GM21381 (cell line): ENCODE results near the gene SSTR5.

ENCODE experiments used
- ATAC-seq: cut with Tn5 transposase; IDR thresholded peaks from one replicate; pipeline ENCODE4 v1.9.1; 2021; ENCODE audit warnings: mild to moderate bottlenecking, moderate library complexity; ENCODE audit not compliant: unreplicated experiment

The SSTR5 gene

DNA sequence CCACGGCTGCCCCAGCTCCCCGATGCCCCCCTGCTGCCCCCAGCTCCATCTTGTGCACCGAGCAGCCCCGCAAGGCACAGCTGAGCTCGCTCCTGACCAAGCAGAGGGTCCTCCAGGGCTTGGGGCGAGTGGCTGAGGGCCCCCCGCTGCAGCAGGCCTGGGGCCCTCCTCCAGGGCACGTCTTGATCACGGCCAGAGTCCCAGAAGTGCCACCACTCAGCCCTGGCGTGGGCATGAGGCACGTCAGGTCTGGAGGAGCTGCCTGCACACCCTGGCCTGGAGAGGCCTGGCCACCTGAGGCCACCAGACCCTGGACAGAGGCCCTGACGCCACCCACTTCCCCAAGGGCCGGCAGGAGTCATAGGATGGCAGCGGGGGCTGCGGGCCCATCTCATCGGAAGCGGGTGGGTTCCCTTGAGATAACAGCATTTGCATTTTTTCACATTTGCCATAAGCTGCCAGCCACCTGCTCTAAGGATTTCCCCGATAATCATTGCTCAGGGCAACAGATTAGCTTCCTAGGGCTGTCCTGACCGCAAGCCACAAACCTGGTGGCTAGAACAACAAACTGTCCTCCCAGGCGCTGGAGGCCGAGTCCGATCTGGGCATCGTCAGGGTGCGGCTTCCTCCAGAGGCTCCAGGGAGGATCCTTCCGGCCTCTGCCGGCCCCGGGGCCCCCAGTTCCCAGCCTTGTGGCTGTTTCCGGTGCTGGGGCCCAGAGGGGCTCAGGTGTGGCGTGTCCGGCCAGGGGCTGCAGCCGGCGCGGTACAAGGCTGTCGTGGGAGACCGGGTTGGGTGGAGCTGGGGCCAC lies 47.4 kb downstream of the SSTR5 start:
- ATAC-seq: no peak

- ATAC-seq: no peak
Measured at GRCh38 chr16:1120577-1120941, 48.0 kb downstream of the SSTR5 start.

GRCh38 chr16:1121009-1121408 lies 48.5 kb downstream of the SSTR5 start:
- ATAC-seq: no peak

GRCh38 chr16:1121601-1122397 lies 49.3 kb downstream of the SSTR5 start:
- ATAC-seq: no peak

GRCh38 chr16:1122398-1122765 lies 49.8 kb downstream of the SSTR5 start:
- ATAC-seq: no peak

- ATAC-seq: no peak
Measured at GRCh38 chr16:1123525-1124230, 51.1 kb downstream of the SSTR5 start.

DNA sequence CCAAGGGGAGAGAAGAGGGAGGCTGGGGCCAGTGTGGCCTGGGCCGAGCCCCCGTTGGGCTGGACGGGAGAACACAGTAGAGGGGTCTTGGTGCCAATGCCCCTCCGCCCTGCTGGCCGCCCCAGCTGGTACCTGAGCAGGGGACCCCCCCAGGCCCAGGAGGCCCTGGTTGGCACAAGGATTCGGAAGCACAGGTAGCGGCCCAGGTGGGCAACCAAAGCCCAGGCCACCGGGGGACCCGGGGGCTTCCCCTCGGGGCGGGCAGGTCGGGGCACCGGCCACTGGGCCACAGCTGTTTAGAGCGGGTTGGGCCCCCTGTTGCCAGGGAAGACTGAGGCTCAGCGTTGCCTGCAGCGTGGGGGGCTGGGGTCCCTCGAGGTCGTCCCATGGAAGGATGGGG lies 51.7 kb downstream of the SSTR5 start:
- no peak for ATAC-seq

- ATAC-seq: no peak
Measured at GRCh38 chr16:1124795-1125194, 52.2 kb downstream of the SSTR5 start.

DNA sequence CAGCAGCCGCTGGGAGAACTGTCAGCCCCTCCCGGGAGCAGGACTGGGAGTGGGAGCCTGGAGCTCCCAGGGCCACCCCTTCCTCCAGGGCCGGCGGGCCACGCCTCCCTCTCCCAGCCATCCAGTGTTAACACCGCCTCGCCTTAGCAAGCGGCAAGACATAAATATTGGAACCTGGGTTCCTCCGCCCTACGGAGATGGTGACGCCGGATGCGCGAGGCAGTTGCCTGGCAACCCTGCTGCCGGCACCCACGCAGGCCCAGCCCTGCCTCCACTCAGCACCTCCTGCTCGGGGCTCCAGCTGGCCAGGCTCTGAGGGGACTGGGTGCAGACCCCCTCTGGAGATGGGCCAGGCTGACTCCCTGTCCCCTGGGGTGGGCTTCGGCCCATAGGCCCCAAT lies 52.9 kb downstream of the SSTR5 start:
- ATAC-seq: no peak

- ATAC-seq: no peak
Measured at GRCh38 chr16:1126044-1126443, 53.5 kb downstream of the SSTR5 start.

DNA sequence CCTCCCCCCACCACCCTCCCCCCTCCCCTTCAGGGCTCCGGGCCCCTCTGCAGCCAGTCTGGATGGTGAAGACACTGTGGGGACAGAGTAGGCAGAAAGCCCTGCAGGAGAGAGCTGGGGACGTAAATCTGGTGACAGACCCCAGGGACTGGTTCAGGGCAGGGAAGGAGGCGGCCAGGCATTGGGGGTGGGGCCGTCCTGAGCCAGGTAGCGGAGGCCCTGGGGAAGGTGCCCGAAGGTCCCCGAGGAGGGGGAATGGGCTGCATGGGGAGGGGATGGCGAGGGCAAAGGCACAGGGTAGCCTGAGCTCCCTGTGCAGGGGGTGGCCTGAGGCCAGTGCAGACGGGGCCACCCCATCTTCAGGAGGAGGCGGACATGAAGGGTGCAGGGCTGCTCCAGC lies 54.0 kb downstream of the SSTR5 start:
- no peak for ATAC-seq

GRCh38 chr16:1127101-1127500 lies 54.6 kb downstream of the SSTR5 start:
- ATAC-seq: no peak

GRCh38 chr16:1127971-1128715 lies 55.6 kb downstream of the SSTR5 start:
- ATAC-seq: no peak

- no peak for ATAC-seq
Measured at GRCh38 chr16:1129106-1129960, 56.8 kb downstream of the SSTR5 start.

GRCh38 chr16:1130382-1130781 lies 57.8 kb downstream of the SSTR5 start:
- ATAC-seq: no peak
